SK-N-SH treated with all-trans-retinoic acid at 6 μM for 48 hours (cell line): ENCODE data around the gene PLP2.
A peak's percentile ranks its signal among the peaks of the same experiment; 100 is the strongest.
"Not testable (repeated sequence)": the region's sequence is repeated elsewhere in the genome, so short reads cannot be mapped to it uniquely, and the experiment has no call there.

Experiments
- ATAC-seq: fragments of 200-7000 bp; cut with Tn5 transposase; 3 replicates; pipeline ENCODE4 v1.9.1; 2020; ENCODE audit warnings: mild to moderate bottlenecking, moderate library complexity
- ARNTL ChIP-seq: fragments of 450-650 bp; formaldehyde crosslinking; IDR thresholded peaks from 2 replicates; pipeline ENCODE4 v1.5.0; 2020; ENCODE audit warnings: low read depth, mild to moderate bottlenecking, moderate library complexity, borderline replicate concordance
- BACH2 ChIP-seq: fragments of 250-450 bp; sonication (Bioruptor Pico); IDR thresholded peaks from 2 replicates; pipeline ENCODE4 v1.9.0; 2021; ENCODE audit warnings: mild to moderate bottlenecking, borderline replicate concordance
- CSDC2 ChIP-seq: fragments of 250-450 bp; sonication (Bioruptor Pico); IDR thresholded peaks from 2 replicates; pipeline ENCODE4 v1.5.0; 2020; ENCODE audit warnings: mild to moderate bottlenecking, moderate library complexity
- CSRNP3 ChIP-seq: fragments of 250-450 bp; sonication (Bioruptor Pico); IDR thresholded peaks from 2 replicates; pipeline ENCODE4 v1.5.1; 2021; ENCODE audit warnings: mild to moderate bottlenecking, moderate library complexity
- GLIS3 ChIP-seq: fragments of 250-450 bp; sonication (Bioruptor Pico); IDR thresholded peaks from 2 replicates; pipeline ENCODE4 v1.5.0; 2020; ENCODE audit warnings: mild to moderate bottlenecking, moderate library complexity
- ISL1 ChIP-seq: fragments of 250-450 bp; sonication (Bioruptor Pico); IDR thresholded peaks from 2 replicates; pipeline ENCODE4 v2.1.2; 2022; ENCODE audit warnings: mild to moderate bottlenecking, moderate library complexity
- OSR1 ChIP-seq: fragments of 250-450 bp; sonication (Bioruptor Pico); IDR thresholded peaks from 2 replicates; pipeline ENCODE4 v1.8.0; 2022; ENCODE audit warnings: moderate library complexity, mild to moderate bottlenecking, inconsistent platforms
- PPARA ChIP-seq: fragments of 250-450 bp; sonication (Bioruptor Pico); IDR thresholded peaks from 2 replicates; pipeline ENCODE4 v1.5.0; 2020; ENCODE audit warnings: mild to moderate bottlenecking, borderline replicate concordance
- SNAI2 ChIP-seq: fragments of 250-450 bp; sonication (Bioruptor Pico); IDR thresholded peaks from 2 replicates; pipeline ENCODE4 v1.5.0; 2020; ENCODE audit warnings: mild to moderate bottlenecking, moderate library complexity
- ZC3H10 ChIP-seq: fragments of 250-450 bp; sonication (Bioruptor Pico); IDR thresholded peaks from 2 replicates; pipeline ENCODE4 v1.5.1; 2021; ENCODE audit warnings: mild to moderate bottlenecking, moderate library complexity
- ZFP3 ChIP-seq: fragments of 250-450 bp; sonication (Bioruptor Pico); IDR thresholded peaks from 2 replicates; pipeline ENCODE4 v1.5.0; 2020; ENCODE audit warnings: mild to moderate bottlenecking, moderate library complexity
- ZNF70 ChIP-seq: fragments of 450-650 bp; formaldehyde crosslinking; IDR thresholded peaks from 2 replicates; pipeline ENCODE4 v1.5.0; 2020; ENCODE audit warnings: mild to moderate bottlenecking, moderate library complexity
- ZNF8 ChIP-seq: fragments of 450-650 bp; formaldehyde crosslinking; IDR thresholded peaks from 2 replicates; pipeline ENCODE4 v1.5.0; 2020; ENCODE audit warnings: mild to moderate bottlenecking, moderate library complexity
- TF ChIP-seq, protein P1 (sequence below): fragments of 250-450 bp; sonication (Bioruptor Pico); IDR thresholded peaks from 2 replicates; pipeline ENCODE4 v1.5.0; 2020; ENCODE audit warnings: mild to moderate bottlenecking, moderate library complexity
- TF ChIP-seq, protein P2 (sequence below): fragments of 250-450 bp; sonication (Bioruptor Pico); IDR thresholded peaks from 2 replicates; pipeline ENCODE4 v1.8.0; 2020; ENCODE audit warnings: mild to moderate bottlenecking, moderate library complexity, borderline replicate concordance

Gene PLP2

DNA sequence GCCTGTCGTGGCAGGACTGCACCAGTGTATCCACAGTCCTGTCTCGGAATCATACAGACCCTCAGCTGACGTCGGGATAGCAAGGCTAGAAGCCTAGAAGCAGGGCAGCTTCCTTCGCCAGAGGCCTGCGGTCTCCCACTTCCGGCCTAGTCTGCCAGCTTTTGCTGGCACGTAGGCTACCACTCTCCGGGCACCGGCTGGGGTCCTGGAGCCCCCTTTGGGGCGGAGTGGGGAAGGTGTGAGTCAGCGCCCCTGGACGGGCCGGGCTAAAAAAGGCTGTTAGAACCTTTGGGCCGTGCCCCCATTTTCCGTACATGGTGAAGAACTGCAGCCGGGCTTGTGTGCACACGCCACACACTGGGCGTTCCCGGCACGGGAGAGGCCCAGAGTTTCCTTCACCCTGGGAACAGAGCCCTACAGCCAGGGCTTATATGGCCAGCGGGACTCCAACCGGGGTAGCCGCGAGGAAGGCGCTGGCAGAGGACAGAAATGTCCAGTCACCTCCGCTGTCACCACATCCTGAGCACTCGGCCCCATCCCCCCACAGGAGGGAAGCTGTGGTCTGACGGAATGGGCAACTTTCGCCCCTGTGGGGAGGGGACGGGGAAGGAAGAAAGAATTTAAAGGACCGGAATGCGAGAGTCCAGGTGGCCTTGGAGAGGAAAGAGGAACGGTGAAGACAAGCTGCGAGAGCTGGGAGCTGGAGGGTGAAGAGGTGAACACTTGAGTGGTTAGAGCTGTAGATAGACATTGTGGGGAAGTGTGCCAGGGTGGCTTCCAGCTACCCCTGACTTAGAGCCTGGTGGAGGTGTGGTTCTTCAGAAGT lies 4.6 kb upstream of the PLP2 start (continued):
- TF ChIP-seq, protein P1, sequence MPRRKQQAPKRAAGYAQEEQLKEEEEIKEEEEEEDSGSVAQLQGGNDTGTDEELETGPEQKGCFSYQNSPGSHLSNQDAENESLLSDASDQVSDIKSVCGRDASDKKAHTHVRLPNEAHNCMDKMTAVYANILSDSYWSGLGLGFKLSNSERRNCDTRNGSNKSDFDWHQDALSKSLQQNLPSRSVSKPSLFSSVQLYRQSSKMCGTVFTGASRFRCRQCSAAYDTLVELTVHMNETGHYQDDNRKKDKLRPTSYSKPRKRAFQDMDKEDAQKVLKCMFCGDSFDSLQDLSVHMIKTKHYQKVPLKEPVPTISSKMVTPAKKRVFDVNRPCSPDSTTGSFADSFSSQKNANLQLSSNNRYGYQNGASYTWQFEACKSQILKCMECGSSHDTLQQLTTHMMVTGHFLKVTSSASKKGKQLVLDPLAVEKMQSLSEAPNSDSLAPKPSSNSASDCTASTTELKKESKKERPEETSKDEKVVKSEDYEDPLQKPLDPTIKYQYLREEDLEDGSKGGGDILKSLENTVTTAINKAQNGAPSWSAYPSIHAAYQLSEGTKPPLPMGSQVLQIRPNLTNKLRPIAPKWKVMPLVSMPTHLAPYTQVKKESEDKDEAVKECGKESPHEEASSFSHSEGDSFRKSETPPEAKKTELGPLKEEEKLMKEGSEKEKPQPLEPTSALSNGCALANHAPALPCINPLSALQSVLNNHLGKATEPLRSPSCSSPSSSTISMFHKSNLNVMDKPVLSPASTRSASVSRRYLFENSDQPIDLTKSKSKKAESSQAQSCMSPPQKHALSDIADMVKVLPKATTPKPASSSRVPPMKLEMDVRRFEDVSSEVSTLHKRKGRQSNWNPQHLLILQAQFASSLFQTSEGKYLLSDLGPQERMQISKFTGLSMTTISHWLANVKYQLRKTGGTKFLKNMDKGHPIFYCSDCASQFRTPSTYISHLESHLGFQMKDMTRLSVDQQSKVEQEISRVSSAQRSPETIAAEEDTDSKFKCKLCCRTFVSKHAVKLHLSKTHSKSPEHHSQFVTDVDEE (CRISPR knock-in tag) = no peak

DNA sequence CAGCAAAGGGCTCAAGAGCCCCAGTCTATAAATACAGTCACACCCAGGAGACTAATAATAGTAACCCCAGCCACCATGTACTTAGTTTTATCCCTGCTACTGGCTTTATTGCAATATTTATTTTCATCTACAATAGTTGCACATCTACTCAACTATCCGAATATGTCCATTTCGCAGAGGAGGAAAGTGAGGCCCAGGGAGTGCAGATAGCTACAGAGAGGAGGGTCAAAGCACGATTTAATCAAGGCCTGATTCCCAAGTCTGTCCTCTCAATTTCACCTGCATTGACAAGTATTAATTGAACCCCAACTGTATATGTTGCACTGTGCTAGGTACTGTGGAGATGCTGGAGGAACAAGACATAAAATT lies 4.0 kb upstream of the PLP2 start:
- TF ChIP-seq ZC3H10 (CRISPR knock-in tag) (no peak), ZFP3 (CRISPR knock-in tag) (no peak), SNAI2 (CRISPR knock-in tag) (no peak), OSR1 (CRISPR knock-in tag) (no peak)
- ATAC-seq = no peak

DNA sequence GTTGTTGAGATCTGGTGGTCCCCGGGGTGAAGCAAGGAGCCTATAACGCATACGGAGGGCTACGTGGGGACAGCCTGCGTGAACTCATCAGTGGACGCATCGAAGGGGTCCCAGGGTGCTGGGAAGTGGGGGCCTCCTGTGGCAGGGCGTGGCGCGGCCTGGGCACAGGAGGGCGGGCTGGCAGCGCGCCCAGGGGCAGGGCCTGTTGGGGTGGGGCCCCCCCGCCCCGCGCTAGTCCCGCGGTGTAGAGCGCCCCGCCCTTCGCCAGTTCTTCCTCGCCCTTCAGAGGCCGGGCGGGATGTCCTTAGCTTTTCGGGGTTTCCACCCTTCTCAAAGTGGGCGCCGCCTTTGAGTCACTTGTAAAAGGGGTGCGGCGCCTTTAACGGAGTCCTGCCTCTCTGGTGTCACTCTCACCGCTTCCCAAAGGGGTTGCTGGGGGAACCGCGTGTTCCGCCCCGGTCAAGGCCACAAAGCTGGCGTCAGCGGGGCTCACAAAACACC lies 632 bp downstream of the PLP2 start:
- TF ChIP-seq, protein P2, sequence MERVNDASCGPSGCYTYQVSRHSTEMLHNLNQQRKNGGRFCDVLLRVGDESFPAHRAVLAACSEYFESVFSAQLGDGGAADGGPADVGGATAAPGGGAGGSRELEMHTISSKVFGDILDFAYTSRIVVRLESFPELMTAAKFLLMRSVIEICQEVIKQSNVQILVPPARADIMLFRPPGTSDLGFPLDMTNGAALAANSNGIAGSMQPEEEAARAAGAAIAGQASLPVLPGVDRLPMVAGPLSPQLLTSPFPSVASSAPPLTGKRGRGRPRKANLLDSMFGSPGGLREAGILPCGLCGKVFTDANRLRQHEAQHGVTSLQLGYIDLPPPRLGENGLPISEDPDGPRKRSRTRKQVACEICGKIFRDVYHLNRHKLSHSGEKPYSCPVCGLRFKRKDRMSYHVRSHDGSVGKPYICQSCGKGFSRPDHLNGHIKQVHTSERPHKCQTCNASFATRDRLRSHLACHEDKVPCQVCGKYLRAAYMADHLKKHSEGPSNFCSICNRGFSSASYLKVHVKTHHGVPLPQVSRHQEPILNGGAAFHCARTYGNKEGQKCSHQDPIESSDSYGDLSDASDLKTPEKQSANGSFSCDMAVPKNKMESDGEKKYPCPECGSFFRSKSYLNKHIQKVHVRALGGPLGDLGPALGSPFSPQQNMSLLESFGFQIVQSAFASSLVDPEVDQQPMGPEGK = no peak
- TF ChIP-seq PPARA (CRISPR knock-in tag) (no peak), BACH2 (CRISPR knock-in tag) (no peak), ZC3H10 (CRISPR knock-in tag) (no peak), GLIS3 (CRISPR knock-in tag) (no peak), ZNF8 (no peak), CSRNP3 (CRISPR knock-in tag) (no peak), CSDC2 (no peak)
- TF ChIP-seq, all 23 proteins: peak for 0
- peak; percentile 63 for ATAC-seq

DNA sequence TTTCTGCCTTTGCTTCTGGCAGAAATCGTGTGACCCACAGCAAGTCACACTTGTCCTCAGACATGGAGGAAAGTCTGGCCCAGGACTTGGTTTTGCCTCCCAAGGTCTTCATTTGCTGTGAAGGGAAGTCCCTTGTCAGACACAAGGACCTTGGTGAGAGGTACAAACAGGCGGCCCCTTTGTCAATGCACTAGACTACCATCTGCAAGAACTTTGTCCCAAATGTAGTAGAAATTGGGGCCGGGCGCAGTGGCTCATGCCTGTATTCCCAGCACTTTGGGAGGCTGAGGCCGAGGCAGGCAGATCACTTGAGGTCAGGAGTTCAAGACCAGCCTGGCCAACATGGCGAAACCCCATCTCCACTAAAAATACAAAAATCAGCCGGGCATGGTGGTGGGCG lies 1.8 kb downstream of the PLP2 start:
- not testable (repeated sequence) for ATAC-seq

DNA sequence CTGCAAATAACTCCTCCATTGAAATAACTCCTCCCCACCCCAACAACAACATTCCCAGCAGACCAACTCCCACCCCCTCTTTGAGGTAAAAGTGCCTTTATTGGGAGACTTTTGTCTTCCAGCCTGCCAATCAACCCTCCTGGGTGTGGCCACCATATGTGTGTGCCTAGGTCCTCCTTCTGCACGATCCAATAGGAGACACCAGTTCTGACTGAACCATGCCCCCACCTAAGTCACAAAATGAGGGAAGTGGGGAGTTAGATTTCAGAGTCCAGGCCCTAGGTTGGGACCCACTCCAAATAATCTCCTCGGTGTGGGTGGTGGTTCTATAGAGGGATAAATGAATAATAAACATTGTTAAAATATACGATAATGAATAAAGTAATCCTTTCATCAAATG lies 3.0 kb downstream of the PLP2 start:
- TF ChIP-seq PPARA (CRISPR knock-in tag) = no peak
- TF ChIP-seq OSR1 (CRISPR knock-in tag) = no peak
- ATAC-seq = no peak

DNA sequence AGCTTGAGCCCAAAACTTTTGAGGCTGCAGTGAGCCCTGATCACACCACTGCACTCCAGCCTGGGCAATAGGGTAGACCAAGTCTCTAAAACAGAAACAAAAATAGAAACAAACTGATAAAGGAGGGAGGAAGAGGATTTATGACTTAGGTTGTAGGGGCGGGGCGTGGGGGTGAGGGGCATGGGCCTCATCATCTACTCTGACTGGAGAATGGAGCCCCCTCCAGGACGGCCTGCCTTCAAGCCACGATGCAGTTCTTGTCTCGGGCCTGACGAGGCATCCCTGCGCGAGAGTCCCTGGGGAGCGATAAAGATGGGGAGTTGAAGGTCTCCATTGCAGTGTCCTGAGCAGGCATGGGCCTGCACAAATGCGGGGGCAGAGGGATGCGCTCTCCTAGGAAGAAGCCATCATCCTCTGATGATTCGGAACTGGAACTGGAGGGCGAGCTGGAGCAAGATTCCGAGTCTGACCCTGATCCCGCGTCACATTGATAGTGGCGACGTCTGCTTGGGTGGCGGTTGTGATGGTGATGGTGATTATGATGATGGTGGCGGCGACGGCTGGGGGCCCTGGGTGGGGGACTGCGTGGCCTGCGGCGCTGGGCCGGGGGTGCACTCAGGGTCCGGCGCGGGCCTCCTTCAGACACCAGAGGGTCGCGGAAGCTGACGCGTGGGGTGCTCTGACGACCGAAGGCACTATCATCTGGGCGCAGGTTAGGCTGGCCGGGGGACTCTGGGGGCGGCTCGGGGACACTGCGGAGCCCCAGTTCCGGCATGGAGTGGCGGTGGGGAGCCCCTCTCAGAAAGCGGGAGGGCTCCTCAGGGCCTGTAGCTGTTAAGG lies 4.0 kb downstream of the PLP2 start:
- no peak for TF ChIP-seq ISL1 (CRISPR knock-in tag)
- no peak for TF ChIP-seq ARNTL (CRISPR knock-in tag)
- no peak for TF ChIP-seq ZNF70 (CRISPR knock-in tag)
- no peak for ATAC-seq
